Stimulated activated CD4-positive, alpha-beta T cell treated with anti-CD3 and anti-CD28 coated beads, Interleukin-1b, Interleukin-23, amount 100 ng/mL, for 48 hours (primary cell): ENCODE data around the gene ECM2.

Experiments
- DNase-seq: peaks from one replicate; pipeline ENCODE4 v3.0.0-alpha.2; 2020

Gene ECM2

GRCh38 chr9:92455217-92455616 is 80.6 kb downstream of the ECM2 start:
- no peak for DNase-seq

GRCh38 chr9:92446536-92446935 is 89.3 kb downstream of the ECM2 start:
- no peak for DNase-seq
